ENCODE data around the gene HOXB4. TPM values are rescaled to one million over a fixed set of nuclear protein-coding genes. Genes with fewer than 3 reads are reported as not detected.

Gene HOXB4
- 0.29 and 0.36 TPM in 2 replicates for total RNA-seq

DNA sequence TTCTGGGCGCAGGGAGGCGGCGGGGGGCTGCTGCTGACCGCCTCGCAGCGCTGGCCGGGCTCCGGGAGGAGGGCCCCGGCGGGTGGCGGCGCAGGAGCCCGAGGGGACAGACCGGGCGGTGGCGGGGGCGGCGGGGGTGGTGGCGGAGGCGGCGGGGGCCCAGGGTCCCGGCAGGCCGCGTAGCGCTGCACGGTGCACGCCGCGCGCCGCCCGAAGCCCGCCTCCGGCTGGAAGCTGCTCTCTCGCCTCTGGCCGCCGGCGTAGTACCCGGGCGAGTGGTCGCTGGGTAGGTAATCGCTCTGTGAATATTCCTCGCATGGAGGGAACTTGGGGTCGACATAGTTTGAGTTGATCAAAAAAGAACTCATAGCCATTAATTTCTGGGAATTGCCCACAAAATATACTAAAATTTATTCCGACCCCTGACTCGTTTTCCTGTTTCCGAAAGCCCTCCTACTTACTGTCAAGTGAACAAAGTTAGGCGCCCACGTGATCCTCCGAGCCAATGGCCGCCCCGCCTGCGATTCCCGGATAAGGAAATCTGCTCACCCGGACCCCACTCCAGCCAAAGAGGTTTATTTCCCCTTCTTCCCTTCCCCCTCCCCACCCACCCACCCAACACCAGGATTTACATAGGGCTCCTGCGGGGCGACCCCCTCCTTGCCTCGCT is at the start of gene HOXB4:
HOXB4 (minus strand) TSS at position 405 of the 670 bp plus-strand sequence; CDS start at position 374, 31 bp downstream.
- Histone ChIP-seq H3K27ac (ENCODE audit: low read depth, low read length) (no peak within 1 kb of the TSS), H3K4me3 (ENCODE audit: insufficient read depth, low read length) (peak within 1 kb of the TSS; percentile 54), H3K27me3 (ENCODE audit: insufficient read depth, low read length) (peaks cover 97% of the 10 kb centered on the region), H3K36me3 (ENCODE audit: insufficient read depth, low read length) (no peaks in the 10 kb centered on the region), H4K20me1 (ENCODE audit: insufficient read depth, low read length) (no peaks in the 10 kb centered on the region), H3K4me1 (ENCODE audit: insufficient read depth, low read length) (no peaks in the 10 kb centered on the region), H3K4me2 (ENCODE audit: insufficient read depth, low read length) (peak within 1 kb of the TSS; percentile 67), H2AFZ (ENCODE audit: low read length) (no peak within 1 kb of the TSS), H3K79me2 (ENCODE audit: insufficient read depth, low read length) (no peaks in the 10 kb centered on the region), H3K9me3 (ENCODE audit: low read depth, low read length) (no peaks in the 10 kb centered on the region)
- TF ChIP-seq CTCF (IDR thresholded peaks at IDR 0.05; ENCODE audit: extremely low read depth, low read depth, low read length) = no peak
- no peak for DNase-seq (ENCODE audit: insufficient read length, low spot score, missing footprints)

- Histone ChIP-seq H3K4me1 (ENCODE audit: insufficient read depth, low read length) (no peaks in the 10 kb centered on the region), H3K79me2 (ENCODE audit: insufficient read depth, low read length) (no peaks in the 10 kb centered on the region), H3K4me2 (ENCODE audit: insufficient read depth, low read length) (no peak overlapping the region), H2AFZ (ENCODE audit: low read length) (no peak overlapping the region), H3K9me3 (ENCODE audit: low read depth, low read length) (no peaks in the 10 kb centered on the region), H3K36me3 (ENCODE audit: insufficient read depth, low read length) (no peaks in the 10 kb centered on the region), H3K27me3 (ENCODE audit: insufficient read depth, low read length) (peaks cover 98% of the 10 kb centered on the region), H3K27ac (ENCODE audit: low read depth, low read length) (no peak overlapping the region), H3K4me3 (ENCODE audit: insufficient read depth, low read length) (no peak overlapping the region), H4K20me1 (ENCODE audit: insufficient read depth, low read length) (no peaks in the 10 kb centered on the region)
- no peak for DNase-seq (ENCODE audit: insufficient read length, low spot score, missing footprints)
- TF ChIP-seq CTCF (IDR thresholded peaks at IDR 0.05; ENCODE audit: extremely low read depth, low read depth, low read length) = no peak
Observed at GRCh38 chr17:48627118-48627597, 49.0 kb upstream of the HOXB4 start.

DNA sequence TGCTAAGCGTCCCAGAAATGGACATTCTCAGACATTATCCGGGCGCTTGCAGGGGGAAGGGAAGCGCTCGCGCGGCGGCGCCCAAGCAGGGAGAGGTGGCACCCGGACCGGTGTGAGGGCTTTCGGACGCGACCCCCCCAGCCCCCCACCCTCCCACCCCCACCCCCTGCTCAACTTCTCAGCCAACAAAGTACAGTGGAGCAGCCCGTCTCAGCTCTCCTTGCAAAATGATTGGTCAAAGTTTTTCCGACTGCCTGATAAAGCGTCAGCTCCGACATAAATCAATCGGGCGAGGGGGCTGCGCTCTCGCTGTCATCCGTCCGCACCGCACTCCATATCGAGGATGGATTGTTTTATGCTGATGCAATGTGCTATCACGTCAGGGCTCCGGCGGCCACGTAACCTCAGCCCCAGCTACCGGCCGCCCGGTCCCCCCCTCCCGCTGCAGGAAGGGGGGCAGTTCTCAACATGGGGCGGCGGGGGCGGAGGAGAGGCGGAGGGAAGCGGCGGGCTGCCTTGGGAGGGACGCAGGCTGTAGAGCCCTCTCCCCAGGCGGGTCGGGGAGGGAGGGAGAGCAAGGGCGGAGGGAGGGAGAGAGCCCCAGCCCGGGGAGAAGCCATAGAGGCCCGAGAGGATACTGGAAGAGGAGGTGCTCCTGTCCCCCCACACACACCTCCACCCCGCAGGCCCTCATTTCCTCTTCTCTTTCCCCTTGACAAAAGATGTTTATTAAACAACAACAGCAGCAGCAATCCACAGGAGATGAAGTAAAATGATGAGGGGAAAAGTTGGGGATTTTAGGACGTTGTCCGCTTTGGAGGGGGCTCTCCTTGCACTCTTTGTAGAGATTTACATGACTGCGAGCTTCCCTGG is 48.3 kb upstream of the HOXB4 start, which contains the start of gene HOXB9:
HOXB9 (minus strand) TSS at position 114 of the 873 bp plus-strand sequence; CDS start at position 25, 89 bp downstream.
- Histone ChIP-seq H3K4me3 (ENCODE audit: insufficient read depth, low read length) (no peak within 1 kb of the TSS), H2AFZ (ENCODE audit: low read length) (no peak within 1 kb of the TSS), H3K27ac (ENCODE audit: low read depth, low read length) (no peak within 1 kb of the TSS), H3K36me3 (ENCODE audit: insufficient read depth, low read length) (no peaks in the 10 kb centered on the region), H3K79me2 (ENCODE audit: insufficient read depth, low read length) (no peaks in the 10 kb centered on the region), H3K27me3 (ENCODE audit: insufficient read depth, low read length) (peaks cover 98% of the 10 kb centered on the region), H4K20me1 (ENCODE audit: insufficient read depth, low read length) (no peaks in the 10 kb centered on the region), H3K4me2 (ENCODE audit: insufficient read depth, low read length) (peak within 1 kb of the TSS; percentile 13), H3K9me3 (ENCODE audit: low read depth, low read length) (no peaks in the 10 kb centered on the region), H3K4me1 (ENCODE audit: insufficient read depth, low read length) (no peaks in the 10 kb centered on the region)
- no peak for TF ChIP-seq CTCF (IDR thresholded peaks at IDR 0.05; ENCODE audit: extremely low read depth, low read depth, low read length)
- DNase-seq (ENCODE audit: insufficient read length, low spot score, missing footprints) = no peak
